ENCODE results near the gene THTPA. TPM values are rescaled to one million over a fixed set of nuclear protein-coding genes. Genes with fewer than 3 reads are reported as not detected.

The THTPA gene
- total and polyA plus RNA-seq, 2 experiments from 2014 or later = 31.3 to 58.6 TPM

DNA sequence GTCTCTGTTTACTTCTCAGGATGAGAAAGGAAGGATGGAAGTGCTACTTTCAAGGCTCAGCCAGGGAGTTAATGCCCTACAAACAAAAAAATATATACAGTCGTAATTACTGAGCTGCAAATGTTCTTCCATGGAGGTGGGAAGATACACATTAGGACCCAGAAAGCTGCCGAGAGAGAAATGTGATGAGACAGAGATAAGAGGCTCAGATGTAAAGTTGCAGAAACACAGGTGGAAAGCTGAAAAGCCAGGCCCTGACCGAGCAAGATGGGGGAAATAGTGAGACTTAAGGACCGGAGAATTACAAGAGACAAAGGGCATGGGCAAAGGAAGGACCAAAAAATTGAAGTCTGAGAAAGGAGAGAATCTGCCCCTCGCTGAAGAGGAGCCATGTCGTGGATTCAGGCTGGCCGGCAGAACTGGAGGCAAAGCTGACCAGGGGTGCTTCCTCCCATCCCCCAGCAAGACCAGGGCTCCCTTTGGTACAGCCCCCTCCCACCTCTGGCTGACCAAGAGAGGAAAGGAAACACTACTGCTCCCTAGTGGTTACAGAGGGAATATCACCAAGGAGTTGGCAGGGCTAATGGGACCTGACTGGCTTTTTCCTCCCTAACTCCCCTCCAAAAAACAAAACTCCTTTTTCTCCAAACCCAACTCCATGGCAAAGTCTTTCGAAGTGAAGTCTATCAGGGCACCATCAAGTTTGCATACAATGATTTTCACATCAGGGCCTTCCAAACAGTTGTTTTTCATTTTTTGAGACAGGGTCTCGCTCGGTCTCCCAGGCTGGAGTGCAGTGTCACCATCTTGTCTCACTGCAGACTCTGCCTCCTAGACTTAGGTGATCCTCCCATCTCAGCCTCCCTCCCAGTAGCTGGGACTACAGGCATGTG lies 16.6 kb upstream of the THTPA start:
- H3K36me3 ChIP-seq = no peaks in the 10 kb centered on the region
- H3K27me3 ChIP-seq = no peaks in the 10 kb centered on the region
- TF ChIP-seq, protein P1, sequence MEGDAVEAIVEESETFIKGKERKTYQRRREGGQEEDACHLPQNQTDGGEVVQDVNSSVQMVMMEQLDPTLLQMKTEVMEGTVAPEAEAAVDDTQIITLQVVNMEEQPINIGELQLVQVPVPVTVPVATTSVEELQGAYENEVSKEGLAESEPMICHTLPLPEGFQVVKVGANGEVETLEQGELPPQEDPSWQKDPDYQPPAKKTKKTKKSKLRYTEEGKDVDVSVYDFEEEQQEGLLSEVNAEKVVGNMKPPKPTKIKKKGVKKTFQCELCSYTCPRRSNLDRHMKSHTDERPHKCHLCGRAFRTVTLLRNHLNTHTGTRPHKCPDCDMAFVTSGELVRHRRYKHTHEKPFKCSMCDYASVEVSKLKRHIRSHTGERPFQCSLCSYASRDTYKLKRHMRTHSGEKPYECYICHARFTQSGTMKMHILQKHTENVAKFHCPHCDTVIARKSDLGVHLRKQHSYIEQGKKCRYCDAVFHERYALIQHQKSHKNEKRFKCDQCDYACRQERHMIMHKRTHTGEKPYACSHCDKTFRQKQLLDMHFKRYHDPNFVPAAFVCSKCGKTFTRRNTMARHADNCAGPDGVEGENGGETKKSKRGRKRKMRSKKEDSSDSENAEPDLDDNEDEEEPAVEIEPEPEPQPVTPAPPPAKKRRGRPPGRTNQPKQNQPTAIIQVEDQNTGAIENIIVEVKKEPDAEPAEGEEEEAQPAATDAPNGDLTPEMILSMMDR (IDR thresholded peaks at IDR 0.05; ENCODE audit: low read depth, low read length) = peak; percentile 77
- no peak overlapping the region for H3K27ac ChIP-seq
- H3K4me1 ChIP-seq (ENCODE audit: low read depth) = peaks cover 13% of the 10 kb centered on the region
- peak; percentile 59 to 83 for DNase-seq (ENCODE audit: low read depth in 1 of 2, low spot score in 1 of 2)
- H3K9me3 ChIP-seq (ENCODE audit: low read depth) = no peaks in the 10 kb centered on the region
- H3K4me3 ChIP-seq = no peak overlapping the region

- no peaks in the 10 kb centered on the region for H3K36me3 ChIP-seq
- no peak overlapping the region for H3K27ac ChIP-seq
- no peak overlapping the region for H3K4me3 ChIP-seq
- peaks cover 19% of the 10 kb centered on the region for H3K4me1 ChIP-seq (ENCODE audit: low read depth)
- H3K27me3 ChIP-seq = no peaks in the 10 kb centered on the region
- no peaks in the 10 kb centered on the region for H3K9me3 ChIP-seq (ENCODE audit: low read depth)
- no peak for DNase-seq (ENCODE audit: low read depth in 1 of 2, low spot score in 1 of 2)
- TF ChIP-seq, protein P1 (IDR thresholded peaks at IDR 0.05; ENCODE audit: low read depth, low read length) = no peak
Observed at GRCh38 chr14:23540141-23540469, 16.0 kb upstream of the THTPA start.

DNA sequence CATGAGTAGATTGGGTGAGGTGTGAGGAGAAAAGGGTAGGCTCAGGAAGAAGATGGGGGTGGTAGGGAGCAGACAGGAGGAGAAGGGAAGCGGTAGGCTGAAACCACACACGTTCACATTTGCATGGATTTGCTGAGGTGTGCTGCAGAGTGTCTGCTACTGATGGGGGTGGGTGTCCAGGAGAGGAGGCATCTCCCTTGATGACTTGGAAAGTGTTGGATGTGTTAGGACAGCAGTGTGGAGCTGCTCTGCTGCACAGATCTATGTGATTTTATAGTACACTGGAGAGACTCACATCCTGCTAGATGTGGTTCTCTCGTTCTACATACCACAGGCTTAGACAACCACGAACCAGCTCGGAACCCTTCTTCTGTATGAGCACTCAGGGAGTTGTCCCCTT lies 13.8 kb upstream of the THTPA start:
- H3K4me3 ChIP-seq = no peak overlapping the region
- H3K27ac ChIP-seq = no peak overlapping the region
- no peaks in the 10 kb centered on the region for H3K9me3 ChIP-seq (ENCODE audit: low read depth)
- no peaks in the 10 kb centered on the region for H3K27me3 ChIP-seq
- TF ChIP-seq, protein P1 (IDR thresholded peaks at IDR 0.05; ENCODE audit: low read depth, low read length) = no peak
- peaks cover 25% of the 10 kb centered on the region for H3K4me1 ChIP-seq (ENCODE audit: low read depth)
- H3K36me3 ChIP-seq = no peaks in the 10 kb centered on the region
- DNase-seq (ENCODE audit: low read depth in 1 of 2, low spot score in 1 of 2) = no peak

GRCh38 chr14:23543403-23543802 lies 12.7 kb upstream of the THTPA start:
- Histone ChIP-seq H3K4me1 (ENCODE audit: low read depth) (peaks cover 25% of the 10 kb centered on the region), H3K27me3 (no peaks in the 10 kb centered on the region), H3K36me3 (no peaks in the 10 kb centered on the region), H3K9me3 (ENCODE audit: low read depth) (no peaks in the 10 kb centered on the region), H3K4me3 (no peak overlapping the region), H3K27ac (no peak overlapping the region)
- no peak for DNase-seq (ENCODE audit: low read depth in 1 of 2, low spot score in 1 of 2)
- TF ChIP-seq, protein P1 (IDR thresholded peaks at IDR 0.05; ENCODE audit: low read depth, low read length) = no peak

DNA sequence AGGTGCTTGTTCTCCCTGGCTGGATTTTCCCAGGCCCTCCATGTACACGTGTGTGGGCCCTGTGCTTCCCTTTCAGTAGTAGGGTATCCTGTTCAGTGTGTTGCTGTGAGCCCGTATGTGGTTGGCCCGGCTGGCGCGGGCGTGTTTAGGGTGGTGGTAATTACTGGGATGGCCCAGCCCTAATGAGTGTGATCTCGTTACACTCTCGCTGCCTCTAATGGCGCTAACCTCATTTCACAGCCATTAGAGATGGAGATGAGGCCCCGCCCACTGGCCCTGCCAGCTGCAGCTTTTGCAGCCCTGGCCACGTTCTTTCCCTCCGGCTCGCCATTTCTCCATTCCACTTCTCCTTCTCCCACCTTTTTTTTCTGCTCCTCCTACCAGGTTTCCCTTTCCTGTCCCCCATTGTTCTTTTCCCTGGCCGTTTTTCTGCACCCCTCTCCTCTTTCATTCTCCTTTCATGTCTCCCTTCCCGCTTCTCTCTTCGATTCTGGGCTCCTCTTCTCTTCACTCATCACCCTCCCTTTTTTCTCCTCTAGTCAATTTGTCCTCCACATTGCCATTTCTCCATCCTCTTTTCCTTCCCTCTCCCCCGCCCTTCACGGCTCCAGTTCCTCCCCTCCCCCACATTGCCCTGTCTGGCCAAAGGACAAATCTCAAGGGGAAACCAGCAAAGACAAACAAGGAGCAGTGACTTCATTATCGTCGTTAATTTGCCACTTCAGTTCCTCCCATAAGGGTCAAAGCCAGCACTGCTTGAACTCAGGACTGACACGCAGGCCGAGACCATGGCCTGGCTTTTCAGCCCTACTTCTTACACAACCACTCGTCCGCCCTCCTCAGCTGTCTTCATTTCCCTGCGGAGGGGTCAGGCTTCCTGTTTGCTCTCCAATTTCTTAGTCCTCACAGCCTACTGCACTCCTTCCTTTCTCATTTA lies 11.3 kb upstream of the THTPA start:
- peak; percentile 20 to 38 for DNase-seq (ENCODE audit: low read depth in 1 of 2, low spot score in 1 of 2)
- H3K9me3 ChIP-seq (ENCODE audit: low read depth) = no peaks in the 10 kb centered on the region
- TF ChIP-seq, protein P1 (IDR thresholded peaks at IDR 0.05; ENCODE audit: low read depth, low read length) = no peak
- H3K27ac ChIP-seq = no peak overlapping the region
- H3K4me1 ChIP-seq (ENCODE audit: low read depth) = peaks cover 14% of the 10 kb centered on the region
- H3K27me3 ChIP-seq = no peaks in the 10 kb centered on the region
- H3K36me3 ChIP-seq = no peaks in the 10 kb centered on the region
- no peak overlapping the region for H3K4me3 ChIP-seq
